Measurements from ENCODE around the gene FOS.

Gene FOS

GRCh38 chr14:75252254-75252837, 26.3 kb upstream of the FOS start:
- no peak for DNase-seq

- DNase-seq: no peak
Observed at GRCh38 chr14:75254381-75254822, 24.2 kb upstream of the FOS start.

- DNase-seq: peak; percentile 60
Observed at GRCh38 chr14:75254901-75255584, 23.6 kb upstream of the FOS start.

- DNase-seq: no peak
Observed at GRCh38 chr14:75258079-75258802, 20.4 kb upstream of the FOS start.

GRCh38 chr14:75258803-75259509, 19.7 kb upstream of the FOS start:
- peak; percentile 96 for DNase-seq

GRCh38 chr14:75259510-75259855, 19.1 kb upstream of the FOS start:
- no peak for DNase-seq

- DNase-seq: no peak
Observed at GRCh38 chr14:75260025-75260763, 18.4 kb upstream of the FOS start.

- DNase-seq: no peak
Observed at GRCh38 chr14:75261820-75262219, 16.8 kb upstream of the FOS start.

- DNase-seq: no peak
Observed at GRCh38 chr14:75262641-75263040, 16.0 kb upstream of the FOS start.

GRCh38 chr14:75264036-75264435, 14.6 kb upstream of the FOS start:
- no peak for DNase-seq

- DNase-seq: peak; percentile 24
Observed at GRCh38 chr14:75267141-75267721, 11.4 kb upstream of the FOS start.

- no peak for DNase-seq
Observed at GRCh38 chr14:75268633-75269550, 9.7 kb upstream of the FOS start.

- no peak for DNase-seq
Observed at GRCh38 chr14:75271514-75271913, 7.1 kb upstream of the FOS start.

- DNase-seq: no peak
Observed at GRCh38 chr14:75273272-75274049, 5.2 kb upstream of the FOS start.

- no peak for DNase-seq
Observed at GRCh38 chr14:75274050-75274898, 4.4 kb upstream of the FOS start.

- no peak for DNase-seq
Observed at GRCh38 chr14:75274899-75275569, 3.6 kb upstream of the FOS start.

GRCh38 chr14:75275598-75275997, 3.0 kb upstream of the FOS start:
- DNase-seq: no peak

GRCh38 chr14:75277008-75277814, 1.4 kb upstream of the FOS start:
- DNase-seq: peak; percentile 90
